Measurements from ENCODE around the gene UBE2QL1. TPM values are rescaled to one million over a fixed set of nuclear protein-coding genes. Genes with fewer than 3 reads are reported as not detected.

Gene UBE2QL1
- total RNA-seq, 1 donor from 2014 or later = not detected

GRCh38 chr5:6436715-6437331 is 11.8 kb upstream of the UBE2QL1 start:
- Histone ChIP-seq H3K36me3 (no peaks in the 10 kb centered on the region), H3K27me3 (ENCODE audit: low read depth) (peaks cover 6% of the 10 kb centered on the region), H3K4me1 (no peaks in the 10 kb centered on the region), H3K9me3 (no peaks in the 10 kb centered on the region), H3K4me3 (no peak overlapping the region), H3K27ac (no peak overlapping the region)
- ATAC-seq (no peak), DNase-seq (no peak)
- intact Hi-C loops (cut with DNase I) = no loop called here
- TF ChIP-seq CTCF (IDR thresholded peaks at IDR 0.05) = no peak

GRCh38 chr5:6439588-6440550 is 8.8 kb upstream of the UBE2QL1 start:
- Histone ChIP-seq H3K27me3 (ENCODE audit: low read depth) (no peaks in the 10 kb centered on the region), H3K27ac (no peak overlapping the region), H3K4me1 (no peaks in the 10 kb centered on the region), H3K36me3 (no peaks in the 10 kb centered on the region), H3K4me3 (no peak overlapping the region), H3K9me3 (peaks cover 3% of the 10 kb centered on the region)
- ATAC-seq = peak in 1 of 2 donors; percentile 29
- intact Hi-C loops (cut with DNase I) = no loop called here
- TF ChIP-seq CTCF (IDR thresholded peaks at IDR 0.05) = no peak
- no peak for DNase-seq

- intact Hi-C loops (cut with DNase I) = no loop called here
- no peak for TF ChIP-seq CTCF (IDR thresholded peaks at IDR 0.05)
- DNase-seq (no peak), ATAC-seq (no peak)
- Histone ChIP-seq H3K4me3 (no peak overlapping the region), H3K36me3 (no peaks in the 10 kb centered on the region), H3K27me3 (ENCODE audit: low read depth) (no peaks in the 10 kb centered on the region), H3K4me1 (no peaks in the 10 kb centered on the region), H3K9me3 (peaks cover 3% of the 10 kb centered on the region), H3K27ac (no peak overlapping the region)
These were observed 6.3 kb upstream of the UBE2QL1 start for GRCh38 chr5:6442333-6442732.

- TF ChIP-seq CTCF (IDR thresholded peaks at IDR 0.05) = no peak
- no peaks in the 10 kb centered on the region for H3K27me3 ChIP-seq (ENCODE audit: low read depth)
- H3K4me3 ChIP-seq = no peak overlapping the region
- no peak overlapping the region for H3K27ac ChIP-seq
- H3K9me3 ChIP-seq = peaks cover 3% of the 10 kb centered on the region
- no peak for DNase-seq
- intact Hi-C loops (cut with DNase I) = no loop called here
- H3K4me1 ChIP-seq = no peaks in the 10 kb centered on the region
- no peak for ATAC-seq
- no peaks in the 10 kb centered on the region for H3K36me3 ChIP-seq
These were observed 5.3 kb upstream of the UBE2QL1 start for GRCh38 chr5:6443326-6443725.

- intact Hi-C loops (cut with DNase I) = no loop called here
- Histone ChIP-seq H3K27me3 (ENCODE audit: low read depth) (peaks cover 23% of the 10 kb centered on the region), H3K4me1 (peaks cover 5% of the 10 kb centered on the region), H3K36me3 (no peaks in the 10 kb centered on the region), H3K9me3 (peaks cover 3% of the 10 kb centered on the region), H3K4me3 (no peak overlapping the region), H3K27ac (no peak overlapping the region)
- no peak for TF ChIP-seq CTCF (IDR thresholded peaks at IDR 0.05)
- no peak for ATAC-seq
- DNase-seq = no peak
These were observed 2.6 kb upstream of the UBE2QL1 start for GRCh38 chr5:6446042-6446441.
